Epithelial cell of esophagus (primary cell): ENCODE data around the gene PTPRN2.

Source experiments
- DNase-seq: peaks from one replicate; pipeline ENCODE4 v3.0.0; 2010; ENCODE audit warnings: low read depth
- H3K4me3 ChIP-seq: 2 replicates; pipeline ENCODE4 v1.5.1; 2011; ENCODE audit warnings: mild to moderate bottlenecking, low read length, control low read depth
- CTCF ChIP-seq: IDR thresholded peaks from 2 replicates; pipeline ENCODE4 v1.5.1; 2011; ENCODE audit warnings: low read depth, mild to moderate bottlenecking, low read length, control low read depth, inconsistent platforms; ENCODE audit not compliant: insufficient read depth; ENCODE audit errors: missing control alignments

PTPRN2 gene

GRCh38 chr7:157693521-157694375 is 893.9 kb downstream of the PTPRN2 start:
- no peak for TF ChIP-seq CTCF
- H3K4me3 ChIP-seq = no peak overlapping the region
- no peak for DNase-seq

GRCh38 chr7:157693071-157693520 is 894.5 kb downstream of the PTPRN2 start:
- DNase-seq = no peak
- H3K4me3 ChIP-seq = no peak overlapping the region
- TF ChIP-seq CTCF = no peak

GRCh38 chr7:157692460-157693011 is 895.1 kb downstream of the PTPRN2 start:
- H3K4me3 ChIP-seq = no peak overlapping the region
- DNase-seq = no peak
- no peak for TF ChIP-seq CTCF

- H3K4me3 ChIP-seq = no peak overlapping the region
- no peak for TF ChIP-seq CTCF
- no peak for DNase-seq
These were observed 895.8 kb downstream of the PTPRN2 start for GRCh38 chr7:157691586-157692459.

- no peak for TF ChIP-seq CTCF
- H3K4me3 ChIP-seq = no peak overlapping the region
- DNase-seq = peak; percentile 16
These were observed 896.6 kb downstream of the PTPRN2 start for GRCh38 chr7:157690833-157691585.

- DNase-seq = no peak
- no peak for TF ChIP-seq CTCF
- no peak overlapping the region for H3K4me3 ChIP-seq
These were observed 897.4 kb downstream of the PTPRN2 start for GRCh38 chr7:157690058-157690832.
